Left ventricle myocardium inferior (tissue), 1 donor: ENCODE measurements around the gene SMAD2. TPM values are rescaled to one million over a fixed set of nuclear protein-coding genes. Genes with fewer than 3 reads are reported as not detected.

Experiments used
- DNase-seq: peaks from one replicate; pipeline ENCODE4 v3.0.0-alpha.2; 2020
- H3K27ac ChIP-seq: fragments of 200-600 bp; replicated peaks from 2 replicates; pipeline ENCODE4 v1.8.0; 2021
- H3K27me3 ChIP-seq: fragments of 200-600 bp; 2 replicates; pipeline ENCODE4 v1.8.0; 2021; ENCODE audit warnings: low read depth
- H3K36me3 ChIP-seq: fragments of 200-600 bp; 2 replicates; pipeline ENCODE4 v1.8.0; 2021
- H3K4me1 ChIP-seq: fragments of 200-600 bp; 2 replicates; pipeline ENCODE4 v1.8.0; 2021
- H3K4me3 ChIP-seq: fragments of 200-600 bp; 2 replicates; pipeline ENCODE4 v1.8.0; 2021; ENCODE audit warnings: mild to moderate bottlenecking, moderate library complexity
- H3K9me3 ChIP-seq: fragments of 200-600 bp; replicated peaks from 2 replicates; pipeline ENCODE4 v1.8.0; 2021
- CTCF ChIP-seq: fragments of 200-600 bp; IDR thresholded peaks from 2 replicates; pipeline ENCODE4 v1.8.0; 2021; ENCODE audit warnings: antibody characterized with exemption, mild to moderate bottlenecking, borderline replicate concordance
- intact Hi-C: fragments of 100-400 bp; cut with micrococcal nuclease; formaldehyde crosslinking; loops from one replicate; pipeline ENCODE4 v1.11.0; 2022
- total RNA-seq: library from RNA; stranded (reverse); fragmentation: NEBNext Ultra II Directional; extraction: Animal tissue kit (Norgen Biotek cat#: 25700); gene quantifications from one replicate; pipeline ENCODE4 v1.2.1, GENCODE V29; 2021
- donor health status: DM: no; HTN: yes; CAD: no; lungs with severe emphysema.

The SMAD2 gene
- total RNA-seq, 1 donor from 2014 or later = 80.9 TPM

- Histone ChIP-seq H3K27me3 (no peaks in the 10 kb centered on the region), H3K4me1 (peaks cover 42% of the 10 kb centered on the region), H3K9me3 (no peaks in the 10 kb centered on the region), H3K36me3 (peaks cover 4% of the 10 kb centered on the region), H3K27ac (no peak overlapping the region), H3K4me3 (no peak overlapping the region)
- DNase-seq = no peak
- no peak for TF ChIP-seq CTCF
- intact Hi-C loops = no loop called here
These were observed 56.8 kb downstream of the SMAD2 start for GRCh38 chr18:47873625-47874024.

- no peaks in the 10 kb centered on the region for H3K9me3 ChIP-seq
- DNase-seq = no peak
- no peak overlapping the region for H3K27ac ChIP-seq
- H3K27me3 ChIP-seq = no peaks in the 10 kb centered on the region
- no peak overlapping the region for H3K4me3 ChIP-seq
- intact Hi-C loops = no loop called here
- TF ChIP-seq CTCF = no peak
- peaks cover 42% of the 10 kb centered on the region for H3K4me1 ChIP-seq
- peaks cover 15% of the 10 kb centered on the region for H3K36me3 ChIP-seq
These were observed 58.0 kb downstream of the SMAD2 start for GRCh38 chr18:47872426-47872825.

GRCh38 chr18:47871288-47871687 lies 59.2 kb downstream of the SMAD2 start:
- intact Hi-C loops = no loop called here
- Histone ChIP-seq H3K9me3 (no peaks in the 10 kb centered on the region), H3K4me1 (peaks cover 42% of the 10 kb centered on the region), H3K4me3 (no peak overlapping the region), H3K27me3 (no peaks in the 10 kb centered on the region), H3K36me3 (peaks cover 21% of the 10 kb centered on the region), H3K27ac (no peak overlapping the region)
- DNase-seq = no peak
- TF ChIP-seq CTCF = no peak

- H3K27ac ChIP-seq = no peak overlapping the region
- no peak for DNase-seq
- no peak for TF ChIP-seq CTCF
- peaks cover 21% of the 10 kb centered on the region for H3K36me3 ChIP-seq
- no peak overlapping the region for H3K4me3 ChIP-seq
- no peaks in the 10 kb centered on the region for H3K9me3 ChIP-seq
- H3K27me3 ChIP-seq = no peaks in the 10 kb centered on the region
- H3K4me1 ChIP-seq = peaks cover 42% of the 10 kb centered on the region
- intact Hi-C loops = no loop called here
These were observed 59.9 kb downstream of the SMAD2 start for GRCh38 chr18:47870605-47871004.

- peaks cover 35% of the 10 kb centered on the region for H3K36me3 ChIP-seq
- H3K4me1 ChIP-seq = peaks cover 32% of the 10 kb centered on the region
- no peak overlapping the region for H3K4me3 ChIP-seq
- DNase-seq = no peak
- H3K9me3 ChIP-seq = no peaks in the 10 kb centered on the region
- intact Hi-C loops = no loop called here
- H3K27me3 ChIP-seq = no peaks in the 10 kb centered on the region
- no peak overlapping the region for H3K27ac ChIP-seq
- no peak for TF ChIP-seq CTCF
These were observed 61.7 kb downstream of the SMAD2 start for GRCh38 chr18:47868744-47869143.

- H3K4me1 ChIP-seq = peaks cover 25% of the 10 kb centered on the region
- peaks cover 57% of the 10 kb centered on the region for H3K36me3 ChIP-seq
- DNase-seq = no peak
- no peaks in the 10 kb centered on the region for H3K9me3 ChIP-seq
- no peak overlapping the region for H3K4me3 ChIP-seq
- no peaks in the 10 kb centered on the region for H3K27me3 ChIP-seq
- no peak overlapping the region for H3K27ac ChIP-seq
- no peak for TF ChIP-seq CTCF
- intact Hi-C loops = no loop called here
These were observed 65.3 kb downstream of the SMAD2 start for GRCh38 chr18:47865183-47865582.
